CD4-positive, alpha-beta memory T cell (primary cell): ENCODE measurements around the gene ATAD3B. TPM values are rescaled to one million over a fixed set of nuclear protein-coding genes. Genes with fewer than 3 reads are reported as not detected.
"Not testable (repeated sequence)": the region's sequence is repeated elsewhere in the genome, so short reads cannot be mapped to it uniquely, and the experiment has no call there.

ENCODE experiments used
- CTCF ChIA-PET: fragments of 350-600 bp; sonication (Branson Sonifier 250); formaldehyde crosslinking; loops from one replicate; lab custom pipeline; 2021; ENCODE audit warnings: inconsistent platforms; ENCODE audit not compliant: partially characterized antibody; lab: Charles Lee
- POLR2A ChIA-PET: fragments of 350-600 bp; sonication (Branson Sonifier 250); formaldehyde crosslinking; loops from one replicate; lab custom pipeline; 2021; ENCODE audit not compliant: partially characterized antibody; lab: Charles Lee
- DNase-seq, 5 donors: peaks; one replicate each; pipeline versions ENCODE4 v3.0.0 to v3.0.0-alpha.2; 2020 to 2022; ENCODE audit warnings: mixed read lengths in 1 of 5
- H3K27ac ChIP-seq: one replicate; pipeline ENCODE4 v1.7.0; 2013; ENCODE audit warnings: low read depth, low read length
- H3K27me3 ChIP-seq: 2 replicates; pipeline ENCODE4 v1.7.0; 2013; ENCODE audit warnings: mild to moderate bottlenecking, low read length, moderate library complexity; ENCODE audit not compliant: insufficient read depth
- H3K36me3 ChIP-seq: 2 replicates; pipeline ENCODE4 v1.7.0; 2013; ENCODE audit warnings: mild to moderate bottlenecking, low read length, moderate library complexity; ENCODE audit not compliant: insufficient read depth
- H3K4me1 ChIP-seq: 2 replicates; pipeline ENCODE4 v1.7.0; 2013; ENCODE audit warnings: mild to moderate bottlenecking, low read length, moderate library complexity; ENCODE audit not compliant: insufficient read depth
- H3K4me3 ChIP-seq, 2 donors: one replicate each; pipeline ENCODE4 v1.7.0; 2013; ENCODE audit warnings: low read length in 2 of 2, mild to moderate bottlenecking in 1 of 2
- H3K9me3 ChIP-seq, 2 donors: one replicate each; pipeline ENCODE4 v1.7.0; 2013; ENCODE audit warnings: low read length in 2 of 2, control low read depth in 1 of 2; ENCODE audit not compliant: control insufficient read depth in 1 of 2
- H3K27ac Mint-ChIP-seq, 7 donors: one replicate each; pipeline ENCODE4 v1.8.0; 2020 to 2021; ENCODE audit warnings: mixed read lengths in 7 of 7, mild to moderate bottlenecking in 6 of 7, inconsistent platforms in 3 of 7, moderate library complexity in 3 of 7
- H3K27me3 Mint-ChIP-seq, 2 donors: one replicate each; pipeline ENCODE4 v1.8.0; 2020 to 2021; ENCODE audit warnings: mixed read lengths in 2 of 2
- H3K36me3 Mint-ChIP-seq, 2 donors: one replicate each; pipeline ENCODE4 v1.8.0; 2020 to 2021; ENCODE audit warnings: mixed read lengths in 2 of 2, inconsistent platforms in 1 of 2, mild to moderate bottlenecking in 1 of 2
- H3K4me1 Mint-ChIP-seq, 4 donors: one replicate each; pipeline ENCODE4 v1.8.0; 2020 to 2021; ENCODE audit warnings: mixed read lengths in 4 of 4, mild to moderate bottlenecking in 1 of 4
- H3K4me3 Mint-ChIP-seq, 8 donors: one replicate each; pipeline ENCODE4 v1.8.0; 2020 to 2021; ENCODE audit warnings: mixed read lengths in 8 of 8, mild to moderate bottlenecking in 7 of 8, moderate library complexity in 6 of 8, inconsistent platforms in 3 of 8
- H3K9me3 Mint-ChIP-seq, 8 donors: one replicate each; pipeline ENCODE4 v1.8.0; 2020 to 2021; ENCODE audit warnings: mixed read lengths in 8 of 8, mild to moderate bottlenecking in 5 of 8, inconsistent platforms in 3 of 8, moderate library complexity in 1 of 8
- intact Hi-C: fragments of 100-400 bp; cut with micrococcal nuclease; formaldehyde crosslinking; loops from one replicate; pipeline ENCODE4 v1.15.1; 2023
- polyA plus RNA-seq, 2 donors: library from polyadenylated mRNA; unstranded; fragments of 300-500 nt; fragmentation: Illumina TruSeq; gene quantifications; one replicate each; pipeline ENCODE4 v1.2.3, GENCODE V29; 2021
- total RNA-seq, 2 experiments: library from RNA; stranded (reverse); gene quantifications; one replicate each; pipeline ENCODE4 v1.2.3, GENCODE V29; 2021

ATAD3B gene
- total and polyA plus RNA-seq, 4 experiments from 2014 or later: 2.9 to 53.8 (median 29.6) TPM

DNA sequence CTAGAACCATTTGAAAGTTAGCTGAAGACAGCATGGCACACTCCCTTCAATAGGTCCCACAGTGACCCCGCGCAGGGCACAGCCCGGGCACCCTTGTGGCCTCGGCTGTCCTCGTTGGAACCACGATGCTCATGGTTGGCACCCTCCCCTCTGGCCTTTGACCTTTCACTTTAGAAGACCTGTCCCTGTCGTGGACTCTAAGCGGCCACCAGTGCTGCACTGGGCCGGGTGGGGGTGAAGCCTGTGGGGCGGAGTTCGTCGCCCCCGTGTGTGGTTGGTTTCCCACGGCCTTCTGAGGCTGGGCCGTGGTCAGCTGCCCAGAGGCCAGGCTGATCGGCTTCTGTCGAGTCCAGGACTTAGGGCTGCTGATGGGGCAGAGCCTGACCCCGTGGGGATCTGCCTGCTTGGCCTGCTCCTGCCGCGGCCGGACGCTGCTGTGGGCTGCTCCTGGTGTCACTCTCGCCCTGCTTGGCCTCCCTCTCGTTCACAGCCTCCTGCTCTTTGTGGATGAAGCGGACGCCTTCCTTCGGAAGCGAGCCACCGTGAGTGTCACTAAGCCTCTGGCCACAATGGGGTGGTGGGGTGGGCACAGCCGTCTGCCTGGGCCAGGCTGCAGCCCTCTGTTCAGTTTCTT lies 53.3 kb downstream of the ATAD3B start:
- H3K27ac ChIP-seq, H3K4me1 Mint-ChIP-seq, CTCF ChIA-PET, H3K27me3 Mint-ChIP-seq, POLR2A ChIA-PET, intact Hi-C loops, H3K9me3 ChIP-seq, H3K27me3 ChIP-seq, H3K27ac Mint-ChIP-seq, H3K4me1 ChIP-seq, H3K4me3 Mint-ChIP-seq, H3K9me3 Mint-ChIP-seq, H3K36me3 ChIP-seq, DNase-seq, H3K4me3 ChIP-seq: not testable (repeated sequence)
- H3K36me3 Mint-ChIP-seq: peaks cover 0 to 17% of the 10 kb centered on the region in 2 donors

DNA sequence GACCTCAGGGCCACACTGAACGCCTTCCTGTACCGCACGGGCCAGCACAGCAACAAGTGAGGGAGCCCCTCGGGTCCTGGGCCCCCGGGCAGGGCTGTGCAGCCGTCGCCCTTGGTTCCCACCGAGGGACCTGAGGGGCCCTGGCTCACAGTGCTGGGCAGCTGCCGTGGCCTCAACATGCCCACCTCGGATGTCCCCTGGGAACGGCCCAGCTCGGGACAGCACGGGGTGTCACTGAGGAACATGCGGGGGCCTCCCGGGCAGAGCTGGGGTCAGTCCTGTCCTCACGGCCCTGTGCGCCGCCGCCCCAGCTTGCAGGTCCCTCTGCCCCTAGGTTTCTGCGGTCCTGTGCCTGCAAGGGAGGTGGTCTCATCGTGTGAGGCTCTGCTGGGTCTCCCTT lies 54.9 kb downstream of the ATAD3B start:
- DNase-seq, H3K4me3 ChIP-seq, CTCF ChIA-PET, H3K9me3 Mint-ChIP-seq, H3K27ac Mint-ChIP-seq, intact Hi-C loops, H3K4me1 ChIP-seq, H3K9me3 ChIP-seq, H3K36me3 ChIP-seq, H3K27me3 Mint-ChIP-seq, H3K27me3 ChIP-seq, POLR2A ChIA-PET, H3K4me3 Mint-ChIP-seq, H3K4me1 Mint-ChIP-seq, H3K27ac ChIP-seq: not testable (repeated sequence)
- peaks cover 5 to 17% of the 10 kb centered on the region in 2 donors for H3K36me3 Mint-ChIP-seq

DNA sequence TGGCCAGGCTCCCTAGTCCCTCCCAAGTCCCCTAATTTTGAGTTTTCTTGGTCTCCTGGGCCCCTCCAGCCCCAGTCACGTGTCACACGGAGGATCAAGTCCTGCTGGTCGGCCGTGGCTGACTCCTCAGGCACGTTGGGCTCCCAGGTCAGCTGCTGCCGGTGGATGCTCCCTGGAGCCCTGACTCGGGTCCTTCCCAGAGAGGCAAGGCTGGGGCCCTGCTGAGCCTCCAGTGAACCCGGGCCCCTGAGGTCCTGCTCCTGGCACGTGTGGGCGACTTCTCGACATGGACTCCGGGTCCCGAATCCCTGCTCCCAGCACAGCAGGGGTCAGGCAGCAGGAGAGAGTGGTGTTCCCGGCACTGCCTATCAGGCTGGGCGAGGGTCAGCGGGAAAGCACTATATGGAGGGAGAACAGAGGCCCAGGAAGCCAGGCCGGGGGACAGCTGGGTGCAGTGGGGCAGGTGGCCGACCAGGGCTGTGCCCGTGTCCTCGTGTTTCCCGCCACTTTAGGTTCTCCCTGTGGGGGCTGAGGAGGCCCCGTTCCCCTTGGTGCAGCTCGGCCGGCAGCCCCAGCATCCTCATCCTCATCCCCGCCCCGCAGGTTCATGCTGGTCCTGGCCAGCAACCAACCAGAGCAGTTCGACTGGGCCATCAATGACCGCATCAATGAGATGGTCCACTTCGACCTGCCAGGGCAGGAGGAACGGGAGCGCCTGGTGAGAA lies 55.7 kb downstream of the ATAD3B start:
- Histone ChIP-seq H3K27ac (no peak overlapping the region), H3K36me3 (no peaks in the 10 kb centered on the region), H3K4me1 (no peaks in the 10 kb centered on the region), H3K27me3 (no peaks in the 10 kb centered on the region), H3K9me3 (no peaks in the 10 kb centered on the region), H3K4me3 (no peak overlapping the region)
- no peaks in the 10 kb centered on the region for H3K4me1 Mint-ChIP-seq
- peaks cover 10 to 14% of the 10 kb centered on the region in 2 donors for H3K36me3 Mint-ChIP-seq
- no peak overlapping the region for H3K4me3 Mint-ChIP-seq
- H3K27me3 Mint-ChIP-seq: no peaks in the 10 kb centered on the region
- peaks cover 0 to 10% (median 6%) of the 10 kb centered on the region in 8 donors for H3K9me3 Mint-ChIP-seq
- no peak for DNase-seq
- H3K27ac Mint-ChIP-seq: no peak overlapping the region
- intact Hi-C loops: no loop called here
- CTCF ChIA-PET: no interaction called here
- POLR2A ChIA-PET: no interaction called here

DNA sequence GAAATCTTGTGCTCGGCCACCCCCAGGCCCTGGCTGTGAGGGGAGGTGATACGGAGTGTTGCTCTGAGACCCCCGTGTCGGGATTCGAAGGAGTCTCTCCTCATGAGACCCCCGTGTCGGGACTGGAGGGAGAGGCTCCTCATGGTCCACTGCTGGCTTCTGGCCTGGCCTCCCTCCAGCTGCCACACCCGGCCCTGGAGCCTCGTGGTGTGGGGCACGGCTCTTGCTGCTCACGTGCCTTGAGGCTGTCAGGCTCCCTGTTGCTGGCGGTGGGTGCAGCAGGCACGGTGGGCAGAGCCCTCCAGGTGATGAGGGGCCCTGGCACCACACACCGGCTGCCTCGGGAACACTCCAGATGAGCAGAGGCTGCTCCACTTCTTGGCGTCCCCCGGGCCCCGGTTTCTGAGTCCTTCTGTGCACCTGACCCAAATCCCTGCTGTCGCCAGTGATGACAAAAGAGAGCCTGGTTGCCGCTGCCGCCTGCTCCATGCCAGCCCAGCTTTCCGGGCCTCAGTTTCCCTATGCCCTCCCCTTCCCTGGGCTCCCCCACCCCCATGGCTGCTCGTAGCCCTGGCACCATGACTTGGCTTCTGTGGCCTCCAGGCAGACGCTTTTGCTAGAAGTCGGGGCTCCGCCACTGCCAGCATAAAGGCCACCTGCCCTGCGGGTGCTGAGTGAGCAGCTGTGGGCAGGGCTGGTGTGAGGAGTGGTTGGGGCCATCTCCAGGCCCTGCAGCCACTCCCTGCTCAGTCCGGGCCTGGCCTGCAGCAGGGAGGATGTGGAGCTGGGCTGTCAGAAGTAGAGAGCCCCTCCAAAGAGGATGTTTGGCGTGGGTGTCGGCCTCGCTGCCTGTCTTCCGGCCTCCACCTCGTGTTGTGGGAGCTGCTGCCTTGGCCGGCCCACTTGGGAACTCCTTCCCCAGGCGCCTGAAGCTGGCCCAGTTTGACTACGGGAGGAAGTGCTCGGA lies 57.0 kb downstream of the ATAD3B start:
- Histone ChIP-seq H3K27me3 (no peaks in the 10 kb centered on the region), H3K4me3 (no peak overlapping the region), H3K9me3 (no peaks in the 10 kb centered on the region), H3K4me1 (no peaks in the 10 kb centered on the region), H3K36me3 (no peaks in the 10 kb centered on the region), H3K27ac (no peak overlapping the region)
- H3K27ac Mint-ChIP-seq: no peak overlapping the region
- peaks cover 0 to 10% (median 7%) of the 10 kb centered on the region in 8 donors for H3K9me3 Mint-ChIP-seq
- ChIA-PET CTCF (no interaction called here), POLR2A (no interaction called here)
- no peaks in the 10 kb centered on the region for H3K27me3 Mint-ChIP-seq
- no peaks in the 10 kb centered on the region for H3K4me1 Mint-ChIP-seq
- no peak for DNase-seq
- H3K36me3 Mint-ChIP-seq: peaks cover 11 to 14% of the 10 kb centered on the region in 2 donors
- intact Hi-C loops: no loop called here
- no peak overlapping the region for H3K4me3 Mint-ChIP-seq

DNA sequence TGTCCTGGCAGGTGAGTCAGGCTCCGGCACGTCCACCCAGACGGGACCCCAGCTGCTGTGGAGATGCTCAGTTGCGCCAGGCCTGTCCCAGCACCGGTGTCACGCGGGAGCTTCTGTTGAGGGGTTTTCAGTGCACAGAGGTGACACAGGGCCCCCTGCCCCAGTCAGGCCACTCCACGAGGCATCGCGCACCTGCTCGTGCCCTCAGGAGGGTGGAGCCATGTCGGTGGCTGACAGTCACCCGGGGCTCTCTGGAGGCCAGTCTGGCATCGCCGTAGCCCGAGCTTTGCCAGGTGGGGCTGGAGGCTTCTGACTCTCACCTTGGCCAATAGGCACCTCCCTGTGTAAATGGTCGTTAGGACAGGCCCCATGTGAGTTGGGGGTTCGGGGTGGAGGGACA lies 57.8 kb downstream of the ATAD3B start:
- no peaks in the 10 kb centered on the region for H3K36me3 ChIP-seq
- intact Hi-C loops: no loop called here
- H3K9me3 ChIP-seq: no peaks in the 10 kb centered on the region
- Mint-ChIP-seq H3K27ac (no peak overlapping the region), H3K36me3 (peaks cover 11 to 13% of the 10 kb centered on the region in 2 donors), H3K27me3 (no peaks in the 10 kb centered on the region), H3K4me3 (no peak overlapping the region), H3K4me1 (no peaks in the 10 kb centered on the region), H3K9me3 (peaks cover 0 to 10% (median 7%) of the 10 kb centered on the region in 8 donors)
- H3K4me3 ChIP-seq: no peak overlapping the region
- no peak overlapping the region for H3K27ac ChIP-seq
- CTCF ChIA-PET: no interaction called here
- no peak for DNase-seq
- no peaks in the 10 kb centered on the region for H3K4me1 ChIP-seq
- POLR2A ChIA-PET: no interaction called here
- no peaks in the 10 kb centered on the region for H3K27me3 ChIP-seq

DNA sequence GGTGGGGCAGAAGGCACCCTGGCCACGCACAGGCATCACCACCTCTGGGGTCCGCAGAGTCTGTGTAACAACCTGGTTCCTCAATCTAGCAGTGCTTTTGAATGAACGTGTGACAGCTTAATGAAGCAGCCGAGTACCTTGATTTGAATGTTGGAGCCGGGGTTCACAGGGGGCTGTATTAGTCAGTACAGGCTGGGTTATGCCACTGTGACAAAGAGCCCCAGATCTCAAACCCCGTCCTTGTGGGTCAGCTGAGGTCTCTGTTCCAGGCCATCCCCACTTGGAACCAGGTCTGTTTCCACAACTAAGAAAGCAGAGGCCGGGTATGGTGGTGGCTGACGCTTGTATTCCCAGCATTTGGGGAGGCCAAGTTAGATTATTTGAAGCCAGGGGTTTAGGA lies 58.4 kb downstream of the ATAD3B start:
- Mint-ChIP-seq H3K9me3 (peaks cover 0 to 10% (median 7%) of the 10 kb centered on the region in 8 donors), H3K4me1 (no peaks in the 10 kb centered on the region), H3K36me3 (peaks cover 11 to 13% of the 10 kb centered on the region in 2 donors), H3K4me3 (no peak overlapping the region), H3K27me3 (no peaks in the 10 kb centered on the region), H3K27ac (no peak overlapping the region)
- no peaks in the 10 kb centered on the region for H3K27me3 ChIP-seq
- no peak overlapping the region for H3K27ac ChIP-seq
- no peaks in the 10 kb centered on the region for H3K36me3 ChIP-seq
- H3K9me3 ChIP-seq: no peaks in the 10 kb centered on the region
- CTCF ChIA-PET: no interaction called here
- no peaks in the 10 kb centered on the region for H3K4me1 ChIP-seq
- DNase-seq: no peak
- POLR2A ChIA-PET: no interaction called here
- no peak overlapping the region for H3K4me3 ChIP-seq
- intact Hi-C loops: no loop called here

DNA sequence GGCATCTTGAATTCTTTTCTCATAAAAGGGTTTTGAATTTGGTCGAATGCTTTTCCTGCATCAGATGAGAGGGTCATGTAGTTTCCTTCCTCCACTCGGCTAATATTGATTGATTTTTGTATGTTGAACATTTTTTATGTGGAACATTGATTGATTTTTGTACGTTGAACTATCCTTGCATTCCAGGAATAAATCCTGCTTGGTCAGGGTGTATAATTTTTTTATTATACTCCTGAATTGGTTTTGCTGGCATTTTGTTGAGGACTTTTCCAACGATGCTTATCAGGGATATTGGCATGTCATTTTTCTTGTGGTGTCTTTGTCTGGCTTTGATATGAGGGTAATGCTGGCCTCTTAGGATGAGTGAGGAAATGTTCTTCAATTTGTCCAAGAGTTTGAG lies 60.4 kb downstream of the ATAD3B start:
- H3K9me3 Mint-ChIP-seq: peaks cover 0 to 10% (median 7%) of the 10 kb centered on the region in 8 donors
- H3K4me3 Mint-ChIP-seq: no peak overlapping the region
- intact Hi-C loops: no loop called here
- no peak overlapping the region for H3K27ac Mint-ChIP-seq
- no peak overlapping the region for H3K27ac ChIP-seq
- no peaks in the 10 kb centered on the region for H3K27me3 Mint-ChIP-seq
- H3K4me3 ChIP-seq: no peak overlapping the region
- H3K36me3 Mint-ChIP-seq: peaks cover 11 to 13% of the 10 kb centered on the region in 2 donors
- no peaks in the 10 kb centered on the region for H3K9me3 ChIP-seq
- H3K36me3 ChIP-seq: no peaks in the 10 kb centered on the region
- ChIA-PET POLR2A (no interaction called here), CTCF (no interaction called here)
- H3K4me1 ChIP-seq: no peaks in the 10 kb centered on the region
- no peaks in the 10 kb centered on the region for H3K4me1 Mint-ChIP-seq
- no peaks in the 10 kb centered on the region for H3K27me3 ChIP-seq
- no peak for DNase-seq
